Dermis microvascular lymphatic vessel endothelial cell (primary cell): ENCODE results near the gene IPO4. TPM values are rescaled to one million over a fixed set of nuclear protein-coding genes. Genes with fewer than 3 reads are reported as not detected.
"Not testable (repeated sequence)": the region's sequence is repeated elsewhere in the genome, so short reads cannot be mapped to it uniquely, and the experiment has no call there.

ENCODE experiments used
- DNase-seq, 2 donors: peaks; one replicate each; pipeline versions ENCODE4 v3.0.0 to v3.0.0-alpha.2; 2010; ENCODE audit warnings: low read depth in 2 of 2
- total RNA-seq: library from RNA; depleted of rRNA; stranded (reverse); fragments of >200 nt; gene quantifications from 2 replicates; pipeline ENCODE4 v1.2.1, GENCODE V29; 2014

The IPO4 gene, protein sequence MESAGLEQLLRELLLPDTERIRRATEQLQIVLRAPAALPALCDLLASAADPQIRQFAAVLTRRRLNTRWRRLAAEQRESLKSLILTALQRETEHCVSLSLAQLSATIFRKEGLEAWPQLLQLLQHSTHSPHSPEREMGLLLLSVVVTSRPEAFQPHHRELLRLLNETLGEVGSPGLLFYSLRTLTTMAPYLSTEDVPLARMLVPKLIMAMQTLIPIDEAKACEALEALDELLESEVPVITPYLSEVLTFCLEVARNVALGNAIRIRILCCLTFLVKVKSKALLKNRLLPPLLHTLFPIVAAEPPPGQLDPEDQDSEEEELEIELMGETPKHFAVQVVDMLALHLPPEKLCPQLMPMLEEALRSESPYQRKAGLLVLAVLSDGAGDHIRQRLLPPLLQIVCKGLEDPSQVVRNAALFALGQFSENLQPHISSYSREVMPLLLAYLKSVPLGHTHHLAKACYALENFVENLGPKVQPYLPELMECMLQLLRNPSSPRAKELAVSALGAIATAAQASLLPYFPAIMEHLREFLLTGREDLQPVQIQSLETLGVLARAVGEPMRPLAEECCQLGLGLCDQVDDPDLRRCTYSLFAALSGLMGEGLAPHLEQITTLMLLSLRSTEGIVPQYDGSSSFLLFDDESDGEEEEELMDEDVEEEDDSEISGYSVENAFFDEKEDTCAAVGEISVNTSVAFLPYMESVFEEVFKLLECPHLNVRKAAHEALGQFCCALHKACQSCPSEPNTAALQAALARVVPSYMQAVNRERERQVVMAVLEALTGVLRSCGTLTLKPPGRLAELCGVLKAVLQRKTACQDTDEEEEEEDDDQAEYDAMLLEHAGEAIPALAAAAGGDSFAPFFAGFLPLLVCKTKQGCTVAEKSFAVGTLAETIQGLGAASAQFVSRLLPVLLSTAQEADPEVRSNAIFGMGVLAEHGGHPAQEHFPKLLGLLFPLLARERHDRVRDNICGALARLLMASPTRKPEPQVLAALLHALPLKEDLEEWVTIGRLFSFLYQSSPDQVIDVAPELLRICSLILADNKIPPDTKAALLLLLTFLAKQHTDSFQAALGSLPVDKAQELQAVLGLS
- total RNA-seq: 32.0 and 32.7 TPM in 2 replicates

DNA sequence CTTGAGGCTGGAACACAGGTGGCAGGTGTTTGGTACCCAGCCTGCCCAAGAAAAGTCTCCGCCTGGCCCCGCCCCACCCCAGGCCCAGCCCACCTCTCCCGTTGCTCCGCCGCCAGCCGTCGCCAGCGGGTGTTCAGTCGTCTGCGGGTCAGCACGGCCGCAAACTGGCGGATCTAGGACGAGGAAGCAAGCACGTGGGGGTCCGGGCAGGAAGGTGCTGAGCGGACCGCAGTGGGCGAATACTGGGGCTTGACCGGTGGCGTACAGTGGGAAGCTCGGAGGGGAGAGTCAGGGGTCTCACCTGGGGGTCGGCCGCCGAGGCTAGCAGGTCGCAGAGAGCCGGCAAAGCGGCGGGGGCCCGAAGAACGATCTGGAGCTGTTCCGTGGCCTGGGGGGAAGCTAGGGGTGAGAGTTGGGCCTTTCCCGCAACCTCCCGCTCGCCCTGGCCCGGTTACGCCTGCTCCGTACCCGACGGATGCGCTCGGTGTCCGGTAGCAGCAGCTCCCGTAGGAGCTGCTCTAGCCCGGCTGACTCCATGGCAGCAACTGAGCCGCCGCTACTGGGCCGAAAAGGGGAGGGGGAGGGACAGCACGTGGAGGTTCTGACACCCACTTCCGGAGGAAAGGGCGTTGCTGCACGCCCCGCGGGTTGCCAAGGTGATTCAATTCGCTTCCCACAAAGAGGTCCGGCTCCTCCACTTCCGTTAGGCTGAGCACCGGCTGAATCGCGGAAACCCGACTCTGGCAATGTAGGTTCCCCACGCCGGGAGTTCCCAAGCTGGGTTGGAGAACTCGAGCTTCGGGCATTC, at the start of gene IPO4:
Gene IPO4 (minus strand): TSS at position 566 of the 808 bp plus-strand sequence. CDS start 29 bp downstream, at position 537.
- peak; percentile 98 to 99 for DNase-seq

DNA sequence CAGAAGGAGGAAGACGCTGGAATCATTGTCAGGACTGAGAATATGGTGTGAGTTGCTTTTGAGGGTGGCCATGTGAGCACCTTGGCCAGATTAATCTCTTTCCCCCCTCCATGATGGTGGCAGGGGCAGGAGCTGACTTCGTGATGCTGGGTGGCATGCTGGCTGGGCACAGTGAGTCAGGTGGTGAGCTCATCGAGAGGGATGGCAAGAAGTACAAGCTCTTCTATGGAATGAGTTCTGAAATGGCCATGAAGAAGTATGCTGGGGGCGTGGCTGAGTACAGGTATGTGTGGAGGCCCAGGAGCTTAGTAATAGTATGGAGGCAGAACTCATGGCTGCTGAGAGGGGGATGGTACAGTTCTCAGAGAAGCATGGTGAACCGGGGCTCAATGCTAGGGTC, 49.5 kb upstream of the IPO4 start:
- no peak for DNase-seq

DNA sequence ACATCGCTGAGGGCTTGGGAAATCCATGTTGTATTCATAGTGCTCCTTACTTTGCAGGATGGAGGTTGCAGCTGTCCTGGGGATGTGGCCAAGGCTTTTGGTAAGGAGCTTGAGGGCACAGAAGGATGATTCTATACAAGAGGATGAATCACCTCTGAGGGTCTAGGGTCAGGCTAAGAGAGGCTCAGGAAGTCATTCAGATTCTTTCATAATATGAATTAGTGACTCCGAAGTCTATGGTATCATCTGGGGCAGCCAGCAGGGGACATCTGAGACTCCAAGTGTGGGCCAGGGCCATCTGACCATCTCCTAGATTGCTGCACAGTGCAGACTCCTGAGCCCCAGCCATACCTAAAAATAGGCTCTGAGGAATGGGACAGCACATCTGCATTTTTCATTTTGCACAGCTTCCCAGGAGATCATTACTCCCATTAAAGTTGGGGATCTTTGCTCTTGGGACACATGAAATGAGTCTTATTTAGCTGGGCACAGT, 48.9 kb upstream of the IPO4 start:
- DNase-seq: no peak

DNA sequence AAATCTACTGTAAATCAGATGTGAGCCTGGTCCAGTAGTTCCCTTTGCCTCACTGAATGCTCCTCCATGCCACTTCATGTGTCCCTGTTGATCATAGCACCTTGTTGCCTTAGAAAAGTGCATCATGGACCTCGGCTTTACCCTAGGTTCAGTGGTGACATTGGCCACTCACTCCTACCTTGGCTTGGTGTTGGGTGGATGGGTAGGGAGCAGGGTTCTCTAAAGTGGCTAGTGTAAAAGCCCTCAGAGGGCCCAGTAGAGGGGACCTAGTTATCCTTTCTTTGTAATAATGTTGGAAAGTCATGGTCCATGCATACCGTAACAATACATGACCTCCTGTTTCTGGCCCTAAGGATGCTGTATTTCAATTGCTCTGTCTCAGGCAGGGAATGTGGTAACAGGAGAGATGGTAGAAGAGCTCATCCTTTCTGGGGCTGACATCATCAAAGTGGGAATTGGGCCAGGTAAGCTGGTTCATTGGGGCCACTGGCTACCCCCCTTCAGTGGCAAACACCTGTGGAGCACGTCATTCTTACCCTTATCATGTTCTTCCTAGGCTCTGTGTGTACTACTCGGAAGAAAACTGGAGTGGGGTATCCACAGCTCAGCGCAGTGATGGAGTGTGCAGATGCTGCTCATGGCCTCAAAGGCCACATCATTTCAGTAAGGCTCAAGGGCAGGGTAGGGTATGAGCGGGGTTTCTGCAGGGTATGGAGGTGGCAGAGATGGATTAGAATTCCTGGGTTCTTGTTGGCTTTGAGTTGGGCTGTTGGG, 48.3 kb upstream of the IPO4 start:
- DNase-seq: no peak

DNA sequence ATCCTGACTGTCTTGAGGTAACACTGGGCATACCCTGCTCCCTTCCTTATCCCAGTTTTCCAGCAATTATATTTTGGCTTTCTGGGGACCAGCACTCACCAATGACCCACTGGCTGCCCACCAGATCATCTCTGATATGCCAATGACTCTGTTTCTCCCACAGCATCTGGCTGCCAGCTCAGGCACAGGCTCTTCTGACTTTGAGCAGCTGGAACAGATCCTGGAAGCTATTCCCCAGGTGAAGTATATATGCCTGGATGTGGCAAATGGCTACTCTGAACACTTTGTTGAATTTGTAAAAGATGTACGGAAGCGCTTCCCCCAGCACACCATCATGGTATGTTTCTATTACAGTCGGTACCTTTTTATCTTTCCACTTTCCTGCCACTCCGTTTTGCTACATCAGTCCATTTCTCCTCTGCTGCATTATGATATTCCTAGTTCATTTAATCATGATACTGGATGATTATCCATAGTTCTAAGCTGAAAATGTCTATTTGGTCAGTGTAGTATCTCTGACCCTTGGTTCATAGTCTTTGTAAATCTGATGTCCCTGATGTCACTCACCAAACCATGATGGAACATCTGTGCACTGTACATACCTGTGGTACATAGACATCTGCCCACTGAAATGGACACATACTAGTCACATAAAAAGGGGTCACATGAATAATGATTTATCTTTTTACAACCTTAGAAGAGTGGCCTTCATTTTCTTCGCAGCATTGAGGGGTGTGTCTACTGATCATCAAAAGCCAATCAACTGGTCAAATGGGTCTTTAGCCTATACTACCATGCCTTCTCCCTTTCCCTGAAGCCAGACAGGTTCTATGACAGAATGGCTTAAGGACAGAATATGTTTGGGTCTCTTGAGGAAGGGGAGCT, 47.4 kb upstream of the IPO4 start:
- no peak for DNase-seq

DNA sequence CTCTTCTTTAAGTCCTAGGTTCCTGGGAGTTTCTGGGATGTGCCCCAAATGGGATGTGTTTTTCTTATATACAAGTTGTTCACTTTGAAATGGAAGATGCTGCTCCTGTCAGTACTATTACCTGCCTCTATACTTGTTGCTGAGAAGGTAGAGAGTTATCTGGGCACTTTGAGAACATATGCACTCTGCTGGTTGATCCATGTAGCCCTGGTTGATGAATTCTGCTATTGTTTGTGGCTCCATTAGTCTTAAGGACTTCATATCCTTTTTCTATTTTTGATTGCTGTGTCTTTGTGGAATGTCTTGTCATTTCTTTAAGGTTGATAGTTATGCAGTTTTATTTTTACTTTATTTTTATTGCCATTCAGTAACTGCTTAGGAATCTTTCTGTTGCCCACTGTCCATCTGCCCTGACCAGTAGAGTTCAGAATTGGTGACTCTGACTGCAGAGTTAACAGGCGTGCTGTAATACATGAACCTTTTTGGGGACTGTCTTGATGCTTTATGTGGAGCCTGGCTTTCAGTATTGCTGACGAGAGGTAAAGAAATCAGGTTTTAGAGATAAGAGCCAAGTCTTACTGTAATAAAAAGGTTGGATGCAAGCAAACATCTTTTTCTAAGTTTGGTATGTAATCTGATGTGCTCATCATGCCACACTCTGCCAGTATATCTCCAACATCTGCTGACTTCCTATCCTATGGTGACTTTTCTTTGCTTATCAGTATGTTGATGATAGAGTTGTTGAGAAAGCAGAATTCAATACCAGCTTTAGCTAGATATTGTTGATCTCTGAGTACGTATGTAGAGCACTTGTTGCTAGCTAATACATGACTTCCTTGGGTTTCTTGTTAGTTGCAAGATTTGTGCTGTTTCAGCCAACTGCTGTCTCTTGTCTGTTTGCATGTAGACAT, 45.7 kb upstream of the IPO4 start:
- no peak for DNase-seq

DNA sequence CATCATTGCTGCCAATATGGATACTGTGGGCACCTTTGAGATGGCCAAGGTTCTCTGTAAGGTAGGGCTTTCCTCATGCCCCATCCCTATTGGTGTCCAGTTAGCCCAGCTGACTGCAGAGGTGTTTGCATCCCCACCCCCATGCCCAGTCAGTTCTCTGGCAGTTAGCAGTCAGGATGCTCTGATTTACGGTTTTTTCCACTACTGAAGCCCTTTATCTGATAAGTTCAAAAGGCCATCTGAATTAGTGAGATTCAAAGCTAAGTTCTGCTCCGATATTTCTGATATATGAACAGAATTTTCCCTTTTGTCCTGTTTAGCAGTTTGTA, 44.9 kb upstream of the IPO4 start:
- DNase-seq: peak; percentile 24 to 47

DNA sequence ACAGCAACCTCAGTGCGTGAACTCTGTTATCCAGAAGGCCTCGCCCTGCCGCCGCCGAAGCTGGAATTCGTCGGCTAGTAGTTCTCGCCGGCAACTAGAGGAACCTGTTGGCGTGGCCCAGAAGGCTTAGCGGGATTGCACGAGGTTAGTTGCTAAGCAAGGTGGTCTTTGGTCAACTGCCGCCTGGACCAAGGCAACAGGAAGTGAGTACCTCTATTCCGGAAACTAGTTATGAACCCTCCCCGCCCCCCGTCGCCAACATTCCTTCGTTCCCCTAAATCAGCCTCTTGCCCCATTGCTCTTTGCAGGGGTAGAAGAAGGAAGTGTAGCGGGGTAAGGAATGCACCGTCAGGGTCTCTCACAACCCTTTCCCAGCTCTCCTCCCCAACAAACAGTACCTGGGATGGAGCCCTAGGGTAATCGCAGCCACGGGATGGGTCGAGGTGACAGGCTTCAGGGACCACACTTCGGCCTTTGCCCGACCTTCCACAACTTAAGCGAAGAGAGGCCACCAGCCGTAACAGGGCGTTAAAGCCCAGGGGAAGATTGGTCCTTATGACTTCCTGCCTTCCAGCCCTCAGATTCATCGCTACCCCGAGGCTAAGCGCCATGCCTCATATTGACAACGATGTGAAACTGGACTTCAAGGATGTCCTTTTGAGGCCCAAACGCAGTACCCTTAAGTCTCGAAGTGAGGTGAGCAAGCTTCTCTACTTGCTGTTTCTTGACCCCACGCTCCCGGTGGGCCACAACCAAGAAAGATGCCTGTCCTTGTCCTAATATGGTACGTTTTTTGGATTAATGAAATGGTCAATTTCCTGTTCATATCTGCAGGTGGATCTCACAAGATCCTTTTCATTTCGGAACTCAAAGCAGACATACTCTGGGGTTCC, 44.3 kb upstream of the IPO4 start, which contains the start of gene GMPR2:
Gene GMPR2 (plus strand): TSS at position 285 of the 893 bp plus-strand sequence. CDS start 325 bp downstream, at position 610.
- peak in 1 of 2 donors; percentile 24 for DNase-seq

DNA sequence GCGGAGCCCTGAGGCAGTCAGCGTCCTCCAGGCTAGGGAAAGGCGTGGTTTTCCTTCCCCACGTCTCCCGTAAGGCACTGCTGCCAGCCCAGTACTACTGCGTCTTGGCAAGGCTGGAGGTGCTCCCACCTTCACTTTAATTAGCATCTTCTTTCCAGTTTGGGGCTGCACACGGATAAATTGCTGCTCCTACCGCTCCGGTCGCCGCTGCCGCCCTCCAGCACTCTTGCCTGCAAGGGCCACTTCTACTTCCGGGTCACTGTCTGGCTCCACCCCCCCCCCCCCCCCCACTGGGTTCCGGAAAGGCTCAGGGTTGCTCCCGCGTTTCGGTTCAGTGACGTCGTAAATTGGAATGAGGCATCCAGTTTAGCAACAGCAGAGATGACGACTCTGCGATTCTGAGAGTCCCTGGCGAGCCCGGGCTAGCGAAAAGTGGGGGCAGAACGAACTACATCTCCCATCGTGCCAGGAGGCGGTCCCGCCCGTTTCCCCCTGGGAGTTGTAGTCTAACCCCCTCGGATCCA, 43.6 kb upstream of the IPO4 start, which contains the start of gene NEDD8:
Gene NEDD8 (minus strand): TSS at position 247 of the 524 bp plus-strand sequence. CDS start 100 bp downstream, at position 147.
- peak; percentile 93 to 96 for DNase-seq

DNA sequence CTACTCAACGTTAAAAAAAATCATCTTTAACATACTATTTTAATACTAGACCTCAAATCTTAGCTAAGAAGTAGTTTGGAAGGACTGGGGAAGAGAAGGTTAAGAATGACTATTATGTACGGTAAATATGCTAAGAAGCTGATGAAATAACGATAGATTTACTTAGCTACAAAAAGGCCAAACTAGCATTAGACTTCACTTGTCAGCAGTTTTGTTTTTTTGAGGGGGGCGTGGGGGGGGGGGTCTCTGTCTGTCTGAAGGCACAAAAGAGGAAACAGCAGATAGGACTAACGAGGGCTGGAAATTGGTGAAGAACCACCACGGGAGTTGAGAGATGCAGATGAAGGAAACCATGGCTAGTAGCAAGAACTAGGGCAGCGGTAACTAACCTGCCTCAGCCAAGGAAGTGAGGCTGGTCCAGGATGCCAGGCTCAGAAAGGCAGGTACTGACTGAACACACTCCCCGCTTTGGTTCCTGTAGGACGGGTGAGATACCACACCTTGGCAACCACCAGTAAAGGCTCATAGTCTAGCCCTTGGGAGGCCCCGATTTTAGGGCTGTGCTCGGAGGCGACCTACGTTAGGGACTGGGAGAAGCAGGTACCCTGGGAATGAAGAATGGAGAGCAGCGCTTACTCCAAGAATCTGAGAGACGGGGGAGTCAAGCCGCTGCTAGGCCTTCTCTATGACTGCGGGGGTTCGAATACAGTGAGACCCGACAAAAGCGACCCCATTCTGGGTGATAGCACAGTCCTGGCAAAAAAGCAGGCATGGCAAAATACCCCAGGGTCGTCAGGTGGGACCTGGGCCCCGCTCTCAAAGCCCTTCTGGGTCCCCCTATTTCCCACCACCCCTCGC, 42.9 kb upstream of the IPO4 start:
- peak in 1 of 2 donors; percentile 17 for DNase-seq

DNA sequence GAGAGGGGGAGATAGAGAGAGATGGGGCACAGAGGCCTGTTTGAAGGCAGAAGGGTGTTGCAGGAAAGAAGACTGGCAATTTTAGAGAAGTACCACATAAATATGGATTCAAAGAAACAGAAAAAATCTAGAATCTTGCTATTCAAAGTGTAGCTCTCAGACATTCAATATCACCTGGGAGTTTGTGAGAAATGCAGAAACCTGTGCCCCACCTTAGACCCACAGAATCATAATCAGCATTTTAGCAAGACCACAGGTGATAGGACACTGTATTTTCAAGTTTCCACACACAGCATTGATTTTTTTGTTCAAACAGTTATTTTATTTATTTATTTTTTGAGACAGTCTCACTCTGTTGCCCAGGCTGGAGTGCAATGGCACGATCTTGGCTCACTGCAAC, 40.3 kb upstream of the IPO4 start:
- no peak for DNase-seq

DNA sequence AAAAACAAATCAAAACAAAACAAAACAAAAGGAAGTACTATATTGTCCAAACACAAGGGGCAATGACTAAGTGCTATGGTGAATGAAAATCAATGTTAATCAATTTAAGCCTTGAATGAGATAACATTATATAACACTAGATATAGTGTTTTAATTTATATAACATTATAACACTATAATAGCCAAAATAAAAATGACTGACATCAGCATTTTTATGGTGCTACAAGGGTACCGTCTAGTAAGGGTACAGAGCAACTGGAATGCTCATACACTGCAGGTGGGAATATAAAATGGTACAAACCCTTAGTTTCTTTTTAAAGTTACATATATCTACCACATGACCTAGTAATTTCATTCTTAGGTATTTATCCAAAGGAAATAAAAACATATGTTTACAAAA, 37.9 kb upstream of the IPO4 start:
- DNase-seq: no peak

DNA sequence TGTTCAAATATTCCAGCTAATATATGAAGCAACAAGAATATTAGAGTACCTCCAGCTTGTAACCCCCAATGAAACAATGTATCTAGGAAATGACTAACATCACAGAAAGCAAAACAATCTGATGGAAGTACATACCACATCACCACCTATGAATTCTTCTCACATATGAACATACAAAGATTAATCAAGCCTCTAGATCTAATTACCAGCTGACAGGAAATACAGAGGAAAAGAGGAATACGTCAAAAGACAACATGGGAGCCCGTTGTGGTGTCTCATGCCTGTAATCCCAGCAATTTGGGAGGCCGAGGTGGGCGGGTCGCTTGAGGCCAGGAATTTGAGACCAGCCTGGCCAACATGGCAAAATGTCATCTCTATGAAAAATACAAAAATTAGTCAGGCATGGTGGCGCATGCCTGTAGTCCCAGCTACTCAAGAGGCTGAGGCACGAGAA, 36.0 kb upstream of the IPO4 start:
- peak; percentile 97 to 98 for DNase-seq

DNA sequence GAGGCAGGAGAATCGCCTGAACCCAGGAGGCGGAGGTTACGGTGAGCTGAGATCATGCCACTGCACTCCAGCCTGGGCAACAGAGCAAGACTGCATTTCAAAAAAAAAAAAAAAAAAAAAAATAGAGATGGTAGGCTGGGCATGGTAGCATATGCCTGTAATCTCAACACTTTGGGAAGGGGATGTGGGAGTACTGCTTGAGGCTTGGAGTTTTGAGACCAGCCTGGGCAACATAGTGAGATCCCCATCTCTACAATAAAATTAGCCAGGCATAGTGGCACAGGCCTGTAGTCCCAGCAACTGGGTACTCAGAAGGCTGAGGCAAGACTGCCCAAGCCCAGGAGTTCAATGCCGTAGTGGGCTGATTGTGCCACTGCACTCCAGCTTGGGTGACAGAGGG, 34.4 kb upstream of the IPO4 start:
- DNase-seq: not testable (repeated sequence)

DNA sequence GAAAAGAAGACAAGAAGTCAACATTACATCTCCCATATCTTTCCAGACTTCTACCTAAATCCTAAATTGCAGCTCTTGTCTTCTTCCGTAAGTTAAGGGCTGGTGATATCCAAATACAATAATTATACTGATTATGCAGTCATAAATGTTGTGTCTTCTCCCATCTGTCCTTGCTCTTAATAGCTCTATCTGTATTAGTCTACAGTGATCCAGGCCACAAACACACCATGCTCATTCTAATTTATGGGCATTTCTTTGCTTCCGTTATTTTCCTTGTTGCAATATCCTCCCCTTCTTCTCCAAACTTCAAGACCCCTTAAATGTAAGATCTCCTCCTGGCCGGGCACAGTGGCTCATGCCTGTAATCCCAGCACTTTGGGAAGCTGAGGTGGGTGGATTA, 30.9 kb upstream of the IPO4 start:
- DNase-seq: no peak

DNA sequence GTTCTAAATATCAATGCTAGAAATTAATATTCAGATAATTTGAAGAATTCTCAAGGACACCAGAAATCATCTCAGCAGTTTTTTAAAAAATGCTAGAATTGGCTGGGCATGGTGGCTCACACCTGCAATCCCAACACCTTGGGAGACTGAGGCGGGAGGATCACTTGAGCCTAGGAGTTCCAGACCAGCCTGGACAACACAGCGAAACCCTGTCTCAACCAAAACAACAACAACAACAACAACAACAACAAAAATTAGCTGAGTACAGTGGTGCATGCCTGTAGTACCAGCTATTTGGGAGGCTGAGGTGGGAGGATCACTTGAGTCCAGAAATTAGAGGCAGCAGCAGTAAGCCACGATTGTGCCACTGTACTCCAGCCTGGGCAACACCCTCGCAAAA, 30.5 kb upstream of the IPO4 start:
- no peak for DNase-seq
